K562 (cell line): ENCODE results near the gene SLC6A20. TPM values are rescaled to one million over a fixed set of nuclear protein-coding genes. Genes with fewer than 3 reads are reported as not detected.

Experiments
- ATAC-seq: fragments of 200-7000 bp; cut with Tn5 transposase; 3 replicates; pipeline ENCODE4 v1.9.1; 2020; ENCODE audit warnings: moderate library complexity
- BruUV-seq: library from RNA; stranded (reverse); fragments of 400-500 nt; replicated peaks from 2 replicates; lab custom pipeline; 2021; lab: Mats Ljungman, UMichigan
- CTCF ChIA-PET: fragments of 300-600 bp; formaldehyde crosslinking; extraction: SDS; loops from one replicate; lab custom pipeline; 2021; ENCODE audit warnings: low intra/inter-chr PET ratio; lab: Yijun Ruan, JAX
- POLR2A ChIA-PET: fragments of 300-600, 350-650 bp; sonication (Branson Sonifier 250); formaldehyde crosslinking; extraction: SDS; loops from one replicate; lab custom pipeline; 2021; ENCODE audit warnings: antibody characterized with exemption, inconsistent platforms; lab: Yijun Ruan, JAX
- DNase-seq, 4 experiments: peaks; one replicate each; pipeline versions ENCODE4 v3.0.0 to v3.0.0-alpha.2; 2011 to 2018; ENCODE audit warnings: low spot score in 3 of 4, mixed read lengths in 3 of 4; ENCODE audit errors: extremely low read depth in 1 of 4
- FAIRE-seq: peaks from 2 replicates; lab custom pipeline; 2011; peaks lifted over from hg19 to GRCh38; lab: Jason Lieb, UNC
- H2AFZ ChIP-seq: 2 replicates; pipeline ENCODE4 v1.6.0; 2011; ENCODE audit warnings: low read depth, low read length, control low read depth, inconsistent platforms
- H3K27ac ChIP-seq: fragments of 200-600 bp; 3 replicates; pipeline ENCODE4 v1.8.0; 2011; ENCODE audit warnings: low read depth, mild to moderate bottlenecking, control low read depth, inconsistent platforms, low read length, moderate library complexity, mixed read lengths; ENCODE audit errors: extremely low read depth
- H3K27me3 ChIP-seq, 2 experiments: fragments of 300-600 bp in 1 of 2; 2 replicates in 1 of 2; 3 replicates in 1 of 2; pipeline versions ENCODE4 v1.6.0 to v1.8.0; 2011; ENCODE audit warnings: inconsistent platforms in 2 of 2, low read length in 2 of 2, mild to moderate bottlenecking in 1 of 2, mixed read lengths in 1 of 2, moderate library complexity in 1 of 2; ENCODE audit not compliant: control insufficient read depth in 2 of 2, insufficient read depth in 2 of 2
- H3K36me3 ChIP-seq: fragments of 300-600 bp; 3 replicates; pipeline ENCODE4 v1.8.0; 2011; ENCODE audit warnings: mild to moderate bottlenecking, low read length, inconsistent platforms; ENCODE audit not compliant: control insufficient read depth, insufficient read depth
- H3K4me1 ChIP-seq, 2 experiments: fragments of 200-600 bp in 1 of 2; replicated peaks in 1 of 2; 2 replicates in 1 of 2; 3 replicates in 1 of 2; pipeline versions ENCODE4 v1.5.1 to v1.8.0; 2011; ENCODE audit warnings: inconsistent platforms in 2 of 2, low read length in 2 of 2, mild to moderate bottlenecking in 1 of 2, mixed read lengths in 1 of 2, moderate library complexity in 1 of 2; ENCODE audit not compliant: control insufficient read depth in 2 of 2, insufficient read depth in 2 of 2
- H3K4me2 ChIP-seq: 2 replicates; pipeline ENCODE4 v1.6.1; 2011; ENCODE audit warnings: low read length, control low read depth, inconsistent platforms, mixed read lengths; ENCODE audit not compliant: insufficient read depth
- H3K4me3 ChIP-seq: fragments of 200-600 bp; sonication (generic), shearing (Covaris generic); 2 replicates; pipeline ENCODE4 v1.5.1; 2016; ENCODE audit warnings: control low read depth, inconsistent platforms
- H3K79me2 ChIP-seq: fragments of 200-600 bp; 3 replicates; pipeline ENCODE4 v1.8.0; 2011; ENCODE audit warnings: low read length, inconsistent platforms; ENCODE audit not compliant: control insufficient read depth, insufficient read depth
- H3K9ac ChIP-seq, 2 experiments: 2 replicates each; pipeline versions ENCODE4 v1.6.0 to v1.6.1; 2011; ENCODE audit warnings: low read depth in 2 of 2, low read length in 2 of 2, control low read depth in 1 of 2, inconsistent platforms in 1 of 2, mild to moderate bottlenecking in 1 of 2, mixed read lengths in 1 of 2; ENCODE audit not compliant: insufficient read depth in 1 of 2
- H3K9me1 ChIP-seq: one replicate; pipeline ENCODE4 v1.6.0; 2011; ENCODE audit warnings: inconsistent platforms, mild to moderate bottlenecking, low read length, moderate library complexity; ENCODE audit not compliant: control insufficient read depth, insufficient read depth
- H3K9me3 ChIP-seq: replicated peaks from 2 replicates; pipeline ENCODE4 v1.5.1; 2011; ENCODE audit warnings: low read depth, low read length, inconsistent platforms; ENCODE audit not compliant: control insufficient read depth, insufficient read depth
- H4K20me1 ChIP-seq: replicated peaks from 2 replicates; pipeline ENCODE4 v1.6.1; 2011; ENCODE audit warnings: low read length, inconsistent platforms, mixed read lengths; ENCODE audit not compliant: control insufficient read depth, insufficient read depth
- BCOR ChIP-seq: fragments of 450-650 bp; IDR thresholded peaks from 2 replicates; pipeline ENCODE4 v1.6.1; 2016
- CREM ChIP-seq: IDR thresholded peaks from 2 replicates; pipeline ENCODE4 v1.6.1; 2014; ENCODE audit warnings: antibody characterized with exemption, low read depth
- CSDE1 ChIP-seq, 2 experiments: fragments of 450-650 bp; IDR thresholded peaks; 2 replicates each; pipeline ENCODE4 v1.6.1; 2016; ENCODE audit warnings: mild to moderate bottlenecking in 1 of 2
- DIDO1 ChIP-seq: fragments of 450-650 bp; IDR thresholded peaks from 2 replicates; pipeline ENCODE4 v1.6.1; 2016; ENCODE audit warnings: low read depth, missing biosample characterization, missing genetic modification characterization
- E2F3 ChIP-seq: fragments of 250-450 bp; sonication (Bioruptor Pico); IDR thresholded peaks from 2 replicates; pipeline ENCODE4 v1.4.0; 2020; ENCODE audit warnings: mild to moderate bottlenecking
- ELF4 ChIP-seq: fragments of 450-650 bp; formaldehyde crosslinking; IDR thresholded peaks from 2 replicates; pipeline ENCODE4 v1.4.0; 2022; ENCODE audit warnings: missing genetic modification characterization
- FOSL1 ChIP-seq: fragments of 200-800 bp; sonication (Bioruptor generic); conservative IDR thresholded peaks from 2 replicates; pipeline ENCODE4 v1.6.1; 2016; ENCODE audit warnings: missing genetic modification characterization, missing compliant biosample characterization
- GABPB1 ChIP-seq: sonication (generic); formaldehyde crosslinking; IDR thresholded peaks from 2 replicates; pipeline ENCODE4 v1.8.0; 2022; ENCODE audit warnings: mild to moderate bottlenecking, missing genetic modification reagents
- HIVEP1 ChIP-seq: fragments of 250-450 bp; sonication (Bioruptor Pico); IDR thresholded peaks from 2 replicates; pipeline ENCODE4 v1.4.0; 2020; ENCODE audit warnings: mild to moderate bottlenecking
- HMGN3 ChIP-seq: IDR thresholded peaks from 2 replicates; pipeline ENCODE4 v1.6.1; 2011; ENCODE audit warnings: borderline replicate concordance, low read depth, mild to moderate bottlenecking, mixed read lengths, low read length; ENCODE audit not compliant: insufficient read length; ENCODE audit errors: extremely low read depth
- MBD2 ChIP-seq: sonication (generic); IDR thresholded peaks from 2 replicates; pipeline ENCODE4 v1.6.1; 2016; ENCODE audit warnings: low read depth, borderline replicate concordance
- MCM5 ChIP-seq: fragments of 450-650 bp; IDR thresholded peaks from 2 replicates; pipeline ENCODE4 v1.6.1; 2016; ENCODE audit warnings: low read depth
- MTA1 ChIP-seq: fragments of 450-650 bp; IDR thresholded peaks from 2 replicates; pipeline ENCODE4 v1.6.1; 2017; ENCODE audit warnings: borderline replicate concordance
- ZNF197 ChIP-seq: fragments of 200-800 bp; sonication (Bioruptor generic); IDR thresholded peaks from 2 replicates; pipeline ENCODE4 v1.6.1; 2016; ENCODE audit warnings: low read depth, missing genetic modification characterization, missing compliant biosample characterization
- ZNF354B ChIP-seq: fragments of 250-450 bp; sonication (Bioruptor Pico); IDR thresholded peaks from 2 replicates; pipeline ENCODE4 v1.4.0; 2020
- WGBS: fragments of 100-300 bp; shearing (Covaris generic); methylation state at CpG from one replicate; pipeline ENCODE4 v1.1.6; 2016; ENCODE audit warnings: low coverage, mixed read lengths; ENCODE audit not compliant: insufficient coverage; ENCODE audit errors: missing lambda C conversion rate; 5-methylcytosine and 5-hydroxymethylcytosine counted together
- in situ Hi-C: fragments of 300-500 bp; cut with MboI; formaldehyde crosslinking; loops from 4 replicates; pipeline ENCODE4 v1.15.0; 2018; ENCODE audit warnings: inconsistent platforms, mixed read lengths
- intact Hi-C: fragments of 100-400 bp; cut with micrococcal nuclease; formaldehyde crosslinking; loops from 2 replicates; pipeline ENCODE4 v1.14.2; 2022
- polyA plus RNA-seq, 8 experiments: library from polyadenylated mRNA; depleted of rRNA in 4 of 8; stranded (reverse) in 5 of 8; unstranded in 3 of 8; fragments of >200 nt; fragmentation: Nextera tagmentation in 2 of 8; fragmentation: Illumina TruSeq in 1 of 8; extraction: Ambion mirVana in 2 of 8; extraction: Trizol in 1 of 8; gene quantifications; 2 replicates each; pipeline versions ENCODE4 v1.2.1 to v1.2.3, GENCODE V29; 2011 to 2014; ENCODE audit warnings: inconsistent platforms in 1 of 8, missing spikeins in 1 of 8
- total RNA-seq, 7 experiments: library from RNA; depleted of rRNA in 6 of 7; stranded (reverse); fragments of >200 nt in 6 of 7; fragmentation: Illumina TruSeq in 2 of 7; extraction: Trizol in 2 of 7; gene quantifications; 2 replicates each; pipeline versions ENCODE4 v1.2.1 to v1.2.3, GENCODE V29; 2011 to 2021; ENCODE audit warnings: low replicate concordance in 1 of 7
- TF ChIP-seq, protein P1 (sequence below): fragments of 450-650 bp; conservative IDR thresholded peaks from 2 replicates; pipeline ENCODE4 v1.6.1; 2016; ENCODE audit warnings: missing genetic modification characterization, low read depth, mild to moderate bottlenecking, missing compliant biosample characterization, moderate library complexity
- TF ChIP-seq, protein P2 (sequence below), 2 experiments: IDR thresholded peaks; 2 replicates each; pipeline ENCODE4 v1.6.1; 2012; ENCODE audit warnings: improper control_type of control experiment in 2 of 2, low read depth in 2 of 2, low read length in 2 of 2, borderline replicate concordance in 1 of 2
- TF ChIP-seq, protein P3 (sequence below): fragments of 450-650 bp; IDR thresholded peaks from 2 replicates; pipeline ENCODE4 v1.6.1; 2016; ENCODE audit warnings: missing biosample characterization, missing genetic modification characterization

Gene SLC6A20
- total and polyA plus RNA-seq, 9 of the 15 experiments (the other 6 are each of a cell fraction or from before 2014, with no cell fraction given), result not detected

DNA sequence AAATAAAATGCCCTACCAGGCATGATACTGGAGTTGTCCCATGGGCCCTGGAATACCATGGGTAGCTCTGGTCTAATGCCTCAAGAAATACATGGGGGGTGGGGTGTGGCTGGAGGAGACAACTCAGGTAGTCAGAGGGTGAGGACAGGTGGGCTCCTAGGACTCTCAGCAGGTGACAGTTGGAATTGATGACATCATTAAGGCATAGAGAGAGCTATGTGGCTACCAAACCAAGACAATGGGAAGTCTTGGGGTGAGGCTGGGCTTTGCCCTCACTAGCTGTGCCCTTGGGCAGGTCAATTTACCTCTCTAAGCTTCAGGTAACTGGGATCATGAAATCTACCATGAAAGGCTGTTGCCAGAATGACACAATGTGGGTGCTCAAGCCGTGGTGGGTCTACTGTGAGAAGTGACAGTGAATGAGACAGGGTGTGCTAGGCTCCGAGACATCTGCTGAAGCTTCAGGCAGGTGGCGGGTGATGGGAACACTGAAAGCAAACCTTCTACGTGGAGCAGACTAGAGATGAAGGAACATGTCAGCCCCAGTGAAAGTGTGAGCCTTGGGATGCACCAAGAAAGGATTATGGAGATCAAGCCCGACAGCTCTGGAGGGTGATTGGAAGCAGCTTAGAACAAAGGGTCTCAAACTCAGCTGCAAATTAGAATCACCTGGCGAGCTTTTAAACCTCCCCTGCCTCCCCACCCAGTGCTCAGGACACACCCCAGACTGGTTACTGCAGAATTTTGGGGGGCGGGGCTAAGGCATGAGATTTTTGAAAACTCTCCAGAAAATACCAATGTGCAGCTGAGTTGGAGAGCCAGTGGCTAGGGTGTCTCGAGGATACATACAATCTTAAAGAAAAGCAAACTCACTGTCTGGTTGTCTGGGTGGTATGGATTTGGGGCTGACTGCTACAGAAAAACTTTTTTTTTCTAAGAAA, 21.5 kb downstream of the SLC6A20 start:
- H3K9me1 ChIP-seq, result no peaks in the 10 kb centered on the region
- DNase-seq (no peak), FAIRE-seq (no peak), ATAC-seq (no peak)
- no peaks in the 10 kb centered on the region; the same call in 1 of the 2 replicates for H4K20me1 ChIP-seq
- H3K9me3 ChIP-seq, result no peaks in the 10 kb centered on the region
- peaks cover 0 to 4% of the 10 kb centered on the region in 2 experiments; a peak in 1 of 5 replicates for H3K4me1 ChIP-seq
- H3K27ac ChIP-seq, result no peak overlapping the region
- intact Hi-C loops, result no loop called here
- H3K4me3 ChIP-seq, result no peak overlapping the region
- no peaks in the 10 kb centered on the region for H3K79me2 ChIP-seq
- CTCF ChIA-PET, result no interaction called here
- POLR2A ChIA-PET, result interaction anchor here (0.6 to 0.9 kb wide), 2 partner anchors 20 to 48 kb away, joined by 3 to 4 read pairs; no protein-coding TSS in a partner anchor
- peaks cover 45 to 83% of the 10 kb centered on the region in 2 experiments for H3K27me3 ChIP-seq
- H3K9ac ChIP-seq, result no peak overlapping the region
- no peak overlapping the region for H3K4me2 ChIP-seq
- no peaks in the 10 kb centered on the region for H3K36me3 ChIP-seq
- TF ChIP-seq MTA1 (no peak), MBD2 (no peak), FOSL1 (tag) (no peak), E2F3 (CRISPR knock-in tag) (no peak), CSDE1 (IDR thresholded peaks at IDR 0.05) (no peak), HMGN3 (no peak), DIDO1 (no peak), ZNF354B (no peak), ELF4 (no peak), GABPB1 (no peak), ZNF197 (CRISPR knock-in tag) (no peak), CREM (no peak), HIVEP1 (CRISPR knock-in tag) (no peak), MCM5 (no peak), BCOR (no peak)
- TF ChIP-seq, protein P1, sequence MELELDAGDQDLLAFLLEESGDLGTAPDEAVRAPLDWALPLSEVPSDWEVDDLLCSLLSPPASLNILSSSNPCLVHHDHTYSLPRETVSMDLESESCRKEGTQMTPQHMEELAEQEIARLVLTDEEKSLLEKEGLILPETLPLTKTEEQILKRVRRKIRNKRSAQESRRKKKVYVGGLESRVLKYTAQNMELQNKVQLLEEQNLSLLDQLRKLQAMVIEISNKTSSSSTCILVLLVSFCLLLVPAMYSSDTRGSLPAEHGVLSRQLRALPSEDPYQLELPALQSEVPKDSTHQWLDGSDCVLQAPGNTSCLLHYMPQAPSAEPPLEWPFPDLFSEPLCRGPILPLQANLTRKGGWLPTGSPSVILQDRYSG (tag), result no peak
- TF ChIP-seq, protein P2, sequence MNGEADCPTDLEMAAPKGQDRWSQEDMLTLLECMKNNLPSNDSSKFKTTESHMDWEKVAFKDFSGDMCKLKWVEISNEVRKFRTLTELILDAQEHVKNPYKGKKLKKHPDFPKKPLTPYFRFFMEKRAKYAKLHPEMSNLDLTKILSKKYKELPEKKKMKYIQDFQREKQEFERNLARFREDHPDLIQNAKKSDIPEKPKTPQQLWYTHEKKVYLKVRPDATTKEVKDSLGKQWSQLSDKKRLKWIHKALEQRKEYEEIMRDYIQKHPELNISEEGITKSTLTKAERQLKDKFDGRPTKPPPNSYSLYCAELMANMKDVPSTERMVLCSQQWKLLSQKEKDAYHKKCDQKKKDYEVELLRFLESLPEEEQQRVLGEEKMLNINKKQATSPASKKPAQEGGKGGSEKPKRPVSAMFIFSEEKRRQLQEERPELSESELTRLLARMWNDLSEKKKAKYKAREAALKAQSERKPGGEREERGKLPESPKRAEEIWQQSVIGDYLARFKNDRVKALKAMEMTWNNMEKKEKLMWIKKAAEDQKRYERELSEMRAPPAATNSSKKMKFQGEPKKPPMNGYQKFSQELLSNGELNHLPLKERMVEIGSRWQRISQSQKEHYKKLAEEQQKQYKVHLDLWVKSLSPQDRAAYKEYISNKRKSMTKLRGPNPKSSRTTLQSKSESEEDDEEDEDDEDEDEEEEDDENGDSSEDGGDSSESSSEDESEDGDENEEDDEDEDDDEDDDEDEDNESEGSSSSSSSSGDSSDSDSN (IDR thresholded peaks at IDR 0.05; ENCODE audit: borderline replicate concordance in 1 of 2, low read depth in 2 of 2, low read length in 2 of 2), result no peak
- TF ChIP-seq, protein P3, sequence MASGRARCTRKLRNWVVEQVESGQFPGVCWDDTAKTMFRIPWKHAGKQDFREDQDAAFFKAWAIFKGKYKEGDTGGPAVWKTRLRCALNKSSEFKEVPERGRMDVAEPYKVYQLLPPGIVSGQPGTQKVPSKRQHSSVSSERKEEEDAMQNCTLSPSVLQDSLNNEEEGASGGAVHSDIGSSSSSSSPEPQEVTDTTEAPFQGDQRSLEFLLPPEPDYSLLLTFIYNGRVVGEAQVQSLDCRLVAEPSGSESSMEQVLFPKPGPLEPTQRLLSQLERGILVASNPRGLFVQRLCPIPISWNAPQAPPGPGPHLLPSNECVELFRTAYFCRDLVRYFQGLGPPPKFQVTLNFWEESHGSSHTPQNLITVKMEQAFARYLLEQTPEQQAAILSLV (tag), result no peak
- BruUV-seq, result no TSS peak
- H2AFZ ChIP-seq, result no peak overlapping the region
- under 1% methylated on average over 8 of the region's 8 CpGs for WGBS
- in situ Hi-C loops, result no loop called here
